ENCODE measurements around the gene WWC2. TPM values are rescaled to one million over a fixed set of nuclear protein-coding genes. Genes with fewer than 3 reads are reported as not detected.

WWC2 gene
- total and polyA plus RNA-seq, 2 donors (not counting 3 experiments of a cell fraction or from before 2014, with no cell fraction given) = 12.9 to 52.2 TPM

- H3K27me3 ChIP-seq (ENCODE audit: control insufficient read depth in 2 of 2, insufficient read depth in 2 of 2, low read length in 2 of 2) = no peaks in the 10 kb centered on the region
- H3K36me3 ChIP-seq (ENCODE audit: control insufficient read depth in 2 of 2, extremely low read depth in 1 of 2, insufficient read depth in 2 of 2, low read length in 2 of 2) = no peaks in the 10 kb centered on the region
- peaks cover 21% of the 10 kb centered on the region for H3K79me2 ChIP-seq (ENCODE audit: control insufficient read depth, insufficient read depth, low read length)
- peaks cover 14% of the 10 kb centered on the region for H3K4me1 ChIP-seq (ENCODE audit: control insufficient read depth, extremely low read depth, insufficient read depth, low read length)
- intact Hi-C loops (cut with micrococcal nuclease) = no loop called here
- no peak for FAIRE-seq
- H3K4me2 ChIP-seq (ENCODE audit: insufficient read depth, low read length) = no peak overlapping the region
- no peak overlapping the region for H2AFZ ChIP-seq (ENCODE audit: low read depth, low read length)
- TF ChIP-seq MAX (IDR thresholded peaks at IDR 0.05; ENCODE audit: insufficient read depth, insufficient read length) (no peak), CTCF (IDR thresholded peaks at IDR 0.05; ENCODE audit: extremely low read depth in 1 of 2, insufficient read depth in 1 of 2, low read depth in 1 of 2, low read length in 2 of 2) (no peak), JUN (IDR thresholded peaks at IDR 0.05; ENCODE audit: borderline replicate concordance, insufficient read depth, insufficient read length, low read depth) (no peak), POLR2AphosphoS5 (IDR thresholded peaks at IDR 0.05; ENCODE audit: insufficient read depth, low read depth, low read length) (no peak), MYC (IDR thresholded peaks at IDR 0.05; ENCODE audit: low read depth, low read length) (no peak), GATA2 (IDR thresholded peaks at IDR 0.05; ENCODE audit: insufficient read depth, insufficient read length, low read depth, low read length) (no peak), POLR2A (IDR thresholded peaks at IDR 0.05; ENCODE audit: low read depth, low read length) (no peak), FOS (IDR thresholded peaks at IDR 0.05; ENCODE audit: borderline replicate concordance, insufficient read depth, low read length) (no peak), EZH2 (IDR thresholded peaks at IDR 0.05; ENCODE audit: borderline replicate concordance, low read depth, low read length, severe bottlenecking) (no peak)
- no peaks in the 10 kb centered on the region for H4K20me1 ChIP-seq (replicated peaks; ENCODE audit: control insufficient read depth, extremely low read depth, insufficient read depth, low read length)
- no TSS peak for BruUV-seq (replicated peaks)
- no peaks in the 10 kb centered on the region for H3K9me1 ChIP-seq (replicated peaks; ENCODE audit: control insufficient read depth, extremely low read depth, insufficient read depth, low read length)
- dilution Hi-C loops (cut with MboI; ENCODE audit: extremely low pct_ligation_motif_present, low sequenced_read_pairs) = no loop called here
- no peak overlapping the region for H3K4me3 ChIP-seq (replicated peaks in 1 of 3; ENCODE audit: insufficient read depth in 1 of 3, low read depth in 1 of 3, low read length in 3 of 3)
- ChIA-PET POLR2A (no interaction called here), CTCF (no interaction called here)
- H3K9ac ChIP-seq (replicated peaks; ENCODE audit: extremely low read depth, insufficient read depth, low read length) = no peak overlapping the region
- no peak overlapping the region for H3K27ac ChIP-seq (ENCODE audit: insufficient read depth, low read depth, low read length)
- DNase-seq (ENCODE audit: low read depth, low spot score) = no peak
- H3K9me3 ChIP-seq (replicated peaks; ENCODE audit: control insufficient read depth, insufficient read depth, low read length) = no peaks in the 10 kb centered on the region
Observed at GRCh38 chr4:183202523-183202922, 103.5 kb downstream of the WWC2 start.

Data from endothelial cell of umbilical vein (primary cell).